GM21723 (cell line): Measurements from ENCODE around the gene XAB2.

Experiments used
- ATAC-seq: cut with Tn5 transposase; IDR thresholded peaks from one replicate; pipeline ENCODE4 v1.9.1; 2021; ENCODE audit warnings: mild to moderate bottlenecking, moderate library complexity; ENCODE audit not compliant: unreplicated experiment

The XAB2 gene

DNA sequence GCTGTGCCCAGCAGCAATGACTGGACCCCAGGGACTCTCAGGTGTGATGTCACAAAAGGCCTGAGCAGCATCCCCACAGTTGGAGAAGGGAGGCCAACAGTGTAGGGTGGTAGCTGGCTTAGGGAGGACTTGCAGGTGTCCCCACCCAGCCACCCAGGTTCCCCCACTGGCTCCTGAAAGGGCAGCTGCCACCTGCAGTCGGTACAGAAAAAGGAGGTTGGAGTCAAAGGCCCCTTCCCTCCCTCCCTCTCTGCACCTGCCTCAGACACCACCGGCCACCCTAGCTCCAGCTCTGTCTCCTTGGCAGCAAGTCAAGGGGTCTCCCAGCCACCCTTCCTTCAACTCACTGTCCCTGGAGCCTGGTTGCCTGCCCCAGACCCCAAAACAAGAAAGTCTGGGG is 4.4 kb upstream of the XAB2 start, which contains the start of gene PCP2:
PCP2 (minus strand) TSS at position 22 of the 400 bp plus-strand sequence. CDS start 262 bp downstream, outside the sequence.
- ATAC-seq = no peak

- ATAC-seq = no peak
Observed at GRCh38 chr19:7632340-7633203, 3.2 kb upstream of the XAB2 start.

DNA sequence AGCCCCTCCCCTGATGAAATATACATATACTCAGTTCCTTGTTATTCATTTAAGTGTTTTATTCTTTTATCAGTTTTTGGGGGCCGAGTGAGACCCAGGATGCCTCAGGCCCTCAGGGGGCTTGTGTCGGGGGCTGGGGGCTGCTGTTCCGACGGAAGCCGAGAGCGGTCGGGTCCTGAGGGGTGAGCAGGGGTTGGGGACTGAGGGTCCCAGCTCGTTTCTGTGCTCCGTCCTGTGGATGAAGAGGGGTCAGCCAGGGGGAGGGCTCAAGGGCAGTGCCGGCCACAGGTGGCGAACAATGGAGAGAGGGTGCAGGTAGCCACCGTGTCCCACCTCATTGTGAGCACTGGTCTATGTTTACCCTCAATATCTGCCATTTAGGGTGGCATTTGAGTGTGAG is 2.2 kb upstream of the XAB2 start:
- no peak for ATAC-seq

DNA sequence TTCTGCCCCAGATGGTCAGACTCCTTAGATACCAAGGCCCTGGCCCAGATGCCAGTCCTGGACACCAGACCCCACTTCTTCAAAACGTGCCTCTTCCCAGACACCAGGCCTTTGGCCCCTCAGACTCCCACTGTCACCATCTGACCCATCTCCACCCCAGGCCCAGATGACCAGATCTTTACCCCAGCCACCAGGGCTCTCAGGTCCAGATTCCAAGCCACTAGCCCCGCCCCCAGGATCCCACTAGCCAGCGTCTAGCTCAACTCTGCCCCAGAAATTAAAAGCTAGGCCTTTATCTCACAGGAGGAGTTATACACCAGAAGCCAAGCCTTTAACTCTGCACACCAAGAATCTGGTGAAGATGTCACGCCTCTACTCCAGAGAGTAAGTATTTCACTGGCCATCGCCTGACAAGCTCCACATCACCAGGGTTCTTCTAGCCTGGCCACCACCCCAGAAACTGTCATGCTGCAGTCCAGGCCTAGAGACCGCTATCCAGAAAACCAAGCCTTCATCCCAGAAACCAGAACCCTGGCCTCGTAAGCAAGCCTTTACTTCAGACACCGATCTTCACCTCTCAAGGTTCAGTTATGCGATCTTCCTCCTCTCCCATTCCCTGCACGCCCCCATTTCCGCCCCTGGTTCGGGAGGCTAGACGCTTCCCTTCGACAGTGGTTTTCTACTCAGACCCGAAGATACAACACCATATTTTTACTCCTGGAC is 595 bp downstream of the XAB2 start:
- ATAC-seq = no peak

DNA sequence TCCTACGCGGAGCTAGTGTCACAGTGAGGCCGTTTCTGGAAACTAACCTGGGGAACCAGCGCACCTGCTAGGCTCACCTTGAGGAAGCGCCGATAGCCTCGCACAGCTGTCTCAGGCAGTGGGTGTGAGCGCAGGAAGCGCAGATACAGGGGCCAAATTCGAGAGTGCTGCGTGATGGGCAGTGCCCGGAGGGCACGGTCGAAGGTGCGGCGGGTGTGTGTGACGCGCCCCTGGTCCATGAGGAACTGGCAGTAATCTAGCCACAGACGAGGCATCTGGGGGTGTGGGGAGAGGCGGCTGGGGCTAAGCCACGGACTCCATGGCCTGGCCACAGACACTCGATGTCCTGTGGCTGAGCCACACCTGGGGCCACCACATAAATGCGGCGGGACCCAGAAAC is 2.2 kb downstream of the XAB2 start:
- ATAC-seq = no peak

GRCh38 chr19:7625763-7626372 is 3.5 kb downstream of the XAB2 start:
- ATAC-seq = no peak

DNA sequence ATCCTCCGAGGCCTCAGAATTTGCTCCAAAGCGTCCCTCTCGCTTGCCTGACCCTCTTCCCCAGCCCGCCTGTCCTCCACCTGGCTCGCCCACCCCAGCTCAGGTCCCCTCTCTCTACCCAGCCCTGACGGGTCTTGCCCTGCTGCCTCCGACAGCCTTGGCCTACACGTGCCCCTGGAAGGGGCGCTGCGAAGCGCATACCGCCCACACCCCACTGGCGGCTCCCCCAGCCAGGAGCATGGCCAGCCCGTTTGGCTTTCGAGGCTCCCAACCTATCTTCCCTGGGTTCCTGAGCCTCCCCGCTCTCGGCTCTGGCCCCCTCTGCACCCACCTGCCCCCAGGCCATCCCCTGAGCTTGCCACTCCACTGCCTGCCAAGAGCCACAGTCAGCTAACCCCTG is 4.5 kb downstream of the XAB2 start:
- ATAC-seq = no peak

- ATAC-seq = no peak
Observed at GRCh38 chr19:7623725-7624603, 5.4 kb downstream of the XAB2 start.

DNA sequence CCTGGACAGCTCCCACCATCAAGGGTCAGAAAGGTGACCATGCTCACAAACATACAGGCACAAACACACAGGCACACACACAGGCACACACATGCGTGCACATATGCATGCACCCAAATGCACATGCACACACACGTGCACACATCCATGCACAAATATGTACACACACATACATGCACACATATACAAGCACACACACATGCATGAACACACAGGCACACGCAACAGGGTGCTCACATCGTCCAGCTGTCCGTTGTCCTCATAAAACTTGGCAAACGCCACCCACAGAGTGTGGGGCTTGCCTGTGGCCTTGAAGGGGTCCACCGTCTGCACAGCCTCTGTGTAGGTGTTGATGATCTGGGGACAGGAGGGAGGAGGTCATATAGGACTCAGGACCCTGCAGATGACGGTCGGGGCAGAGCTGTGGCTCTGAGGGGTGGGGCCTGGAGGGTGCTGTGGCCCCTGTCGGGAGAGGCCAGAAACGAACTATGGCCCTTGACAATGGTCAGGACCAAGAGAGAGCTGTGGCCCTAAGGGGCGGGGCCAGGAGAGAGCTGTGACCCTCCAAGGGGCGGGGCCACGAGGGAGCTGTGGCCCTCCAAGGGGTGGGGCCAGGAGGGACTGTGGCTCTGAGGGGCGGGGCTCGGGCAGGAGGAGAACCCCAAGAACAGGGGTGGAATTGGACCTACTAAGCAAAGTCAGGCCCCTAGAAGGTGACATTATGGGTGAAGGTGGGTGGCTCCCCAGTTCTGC is 6.2 kb downstream of the XAB2 start:
- no peak for ATAC-seq

- no peak for ATAC-seq
Observed at GRCh38 chr19:7620442-7621412, 8.6 kb downstream of the XAB2 start.

DNA sequence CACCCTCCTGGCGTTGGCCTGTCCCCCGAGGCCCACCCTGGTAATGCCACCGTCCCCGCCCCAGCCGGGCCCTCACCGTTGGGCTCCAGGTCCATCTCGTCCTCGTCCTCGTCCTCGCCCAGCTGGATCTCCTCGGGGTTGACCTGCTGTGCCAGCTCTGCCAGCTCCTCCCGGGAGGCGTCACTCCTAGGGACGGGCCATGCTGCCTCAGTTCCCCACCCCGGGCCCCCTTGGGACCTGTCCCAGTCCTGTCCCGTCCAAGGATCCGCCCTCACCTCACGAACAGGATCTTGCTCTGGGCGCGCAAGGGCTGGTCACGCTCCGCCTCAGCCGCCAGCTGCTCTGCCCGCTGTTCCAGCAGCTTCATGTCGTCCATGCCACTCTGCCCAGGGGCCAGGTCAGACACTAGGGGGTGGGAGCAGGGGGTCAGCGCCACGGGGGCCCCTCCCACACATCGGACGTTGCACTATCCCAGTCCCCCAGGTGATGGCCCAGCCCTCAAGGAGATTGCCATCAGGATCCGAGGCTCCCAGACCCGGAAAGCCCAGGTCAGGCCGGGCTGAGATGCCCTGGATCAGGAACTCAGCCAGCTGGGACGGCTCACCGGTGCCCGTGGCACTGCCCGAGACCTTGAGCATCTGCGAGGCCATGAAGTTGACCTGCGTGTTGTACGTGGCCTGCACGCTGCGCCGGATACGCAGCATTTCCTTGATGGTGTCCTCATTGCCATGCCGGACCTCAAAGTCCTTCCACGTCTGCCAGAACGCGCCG is 9.5 kb downstream of the XAB2 start:
- no peak for ATAC-seq

DNA sequence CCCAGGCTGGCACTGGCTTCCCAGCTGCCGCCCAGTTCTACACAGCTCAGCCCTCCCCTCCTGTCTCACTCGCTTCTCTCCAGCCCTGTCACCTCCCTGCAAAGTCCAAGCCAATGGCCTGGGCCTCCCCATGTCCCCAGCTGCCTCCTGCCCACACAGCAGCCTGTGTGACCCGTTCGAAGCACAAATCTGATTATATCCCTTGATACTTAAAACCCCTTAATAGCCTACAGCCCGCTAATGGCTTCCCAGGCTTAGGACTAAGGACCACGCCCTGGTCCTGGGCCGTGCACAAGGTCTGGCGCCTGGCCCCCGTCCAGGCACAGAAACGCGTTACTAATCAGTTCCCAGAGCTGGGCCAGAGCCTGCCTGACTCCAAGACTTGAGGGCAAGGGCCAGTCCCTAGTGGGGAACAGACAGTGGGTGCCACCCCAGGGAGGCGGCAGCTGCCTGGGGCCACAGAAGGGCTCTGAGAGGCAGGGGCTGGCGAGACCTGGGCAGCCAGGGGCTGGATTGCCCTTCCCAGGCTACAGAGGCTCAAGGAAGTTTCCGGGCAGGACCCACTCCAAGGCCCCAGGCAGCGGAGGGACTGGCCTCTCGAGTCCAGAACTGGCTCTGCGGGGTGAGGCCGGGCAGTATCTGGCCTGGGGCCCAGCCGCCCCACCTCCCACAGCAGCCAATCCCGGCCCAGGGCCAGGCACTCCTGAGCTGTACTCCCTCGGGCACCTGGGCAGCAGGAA is 10.4 kb downstream of the XAB2 start:
- ATAC-seq = no peak

- no peak for ATAC-seq
Observed at GRCh38 chr19:7618348-7618747, 11.0 kb downstream of the XAB2 start.

DNA sequence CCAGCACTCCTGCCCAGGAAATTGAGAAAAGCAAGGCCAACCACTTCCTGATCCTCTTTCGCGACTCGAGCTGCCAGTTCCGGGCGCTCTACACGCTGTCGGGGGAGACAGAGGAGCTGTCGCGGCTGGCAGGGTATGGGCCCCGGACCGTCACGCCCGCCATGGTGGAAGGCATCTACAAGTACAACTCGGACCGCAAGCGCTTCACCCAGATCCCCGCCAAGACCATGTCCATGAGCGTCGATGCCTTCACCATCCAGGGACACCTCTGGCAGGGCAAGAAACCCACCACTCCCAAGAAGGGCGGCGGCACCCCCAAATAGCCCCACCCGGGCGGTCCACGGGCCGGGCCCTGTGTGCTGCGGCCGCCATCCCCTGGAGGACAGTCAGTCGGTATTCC is 11.6 kb downstream of the XAB2 start:
- no peak for ATAC-seq

DNA sequence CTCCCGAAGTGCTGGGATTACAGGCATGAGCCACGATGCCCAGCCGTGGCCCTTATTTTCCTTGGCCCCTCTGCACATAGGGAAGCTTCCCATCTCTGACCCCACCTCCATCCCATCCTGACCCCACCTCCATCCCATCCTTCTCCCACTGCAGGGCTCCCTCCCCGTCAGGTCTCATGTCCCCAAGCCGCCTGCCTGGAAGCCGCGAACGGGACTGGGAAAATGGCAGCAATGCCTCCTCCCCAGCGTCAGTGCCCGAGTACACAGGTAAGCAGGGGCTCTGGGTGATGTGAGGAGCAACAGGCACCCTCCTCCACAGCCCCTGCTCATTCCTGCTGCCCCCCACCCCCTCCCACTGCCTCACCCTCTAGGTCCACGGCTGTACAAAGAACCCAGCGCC is 12.2 kb downstream of the XAB2 start:
- ATAC-seq = no peak

- ATAC-seq = no peak
Observed at GRCh38 chr19:7614859-7615741, 14.2 kb downstream of the XAB2 start.
